GM21737 (cell line): Measurements from ENCODE around the gene PDLIM7.
A peak's percentile ranks its signal among the peaks of the same experiment; 100 is the strongest.

Experiments
- ATAC-seq: cut with Tn5 transposase; IDR thresholded peaks from one replicate; pipeline ENCODE4 v1.9.1; 2021; ENCODE audit warnings: mild to moderate bottlenecking, moderate library complexity; ENCODE audit not compliant: unreplicated experiment

PDLIM7 gene

GRCh38 chr5:177458912-177459350 lies 38.5 kb downstream of the PDLIM7 start:
- ATAC-seq: no peak

- no peak for ATAC-seq
These were observed 39.3 kb downstream of the PDLIM7 start for GRCh38 chr5:177457852-177458681.

- ATAC-seq: peak; percentile 20
These were observed 40.2 kb downstream of the PDLIM7 start for GRCh38 chr5:177456976-177457851.

GRCh38 chr5:177456591-177456964 lies 40.8 kb downstream of the PDLIM7 start:
- no peak for ATAC-seq

- ATAC-seq: peak; percentile 11
These were observed 41.5 kb downstream of the PDLIM7 start for GRCh38 chr5:177455661-177456590.

GRCh38 chr5:177455036-177455660 lies 42.3 kb downstream of the PDLIM7 start:
- peak; percentile 48 for ATAC-seq

- ATAC-seq: peak; percentile 49
These were observed 42.9 kb downstream of the PDLIM7 start for GRCh38 chr5:177454397-177455035.

- ATAC-seq: no peak
These were observed 43.5 kb downstream of the PDLIM7 start for GRCh38 chr5:177453852-177454396.

- ATAC-seq: no peak
These were observed 44.4 kb downstream of the PDLIM7 start for GRCh38 chr5:177452688-177453638.

GRCh38 chr5:177450667-177451424 lies 46.6 kb downstream of the PDLIM7 start:
- no peak for ATAC-seq

- no peak for ATAC-seq
These were observed 48.0 kb downstream of the PDLIM7 start for GRCh38 chr5:177449140-177450061.

GRCh38 chr5:177448244-177448950 lies 49.0 kb downstream of the PDLIM7 start:
- no peak for ATAC-seq

- ATAC-seq: no peak
These were observed 49.7 kb downstream of the PDLIM7 start for GRCh38 chr5:177447611-177448243.

GRCh38 chr5:177447066-177447610 lies 50.3 kb downstream of the PDLIM7 start:
- ATAC-seq: peak; percentile 25
